Uterus (tissue), 4 donors: ENCODE results near the gene KLHL30. TPM values are rescaled to one million over a fixed set of nuclear protein-coding genes. Genes with fewer than 3 reads are reported as not detected.
"Not testable (repeated sequence)": the region's sequence is repeated elsewhere in the genome, so short reads cannot be mapped to it uniquely, and the experiment has no call there.

Experiments
- DNase-seq, 2 donors: peaks; one replicate each; pipeline ENCODE4 v3.0.0-alpha.2; 2019 to 2020
- H3K27ac ChIP-seq, 2 donors: fragments of 200-600 bp; sonication (generic); 1 replicate in 1 of 2; 2 replicates in 1 of 2; pipeline ENCODE4 v1.5.1; 2016 to 2018
- H3K27me3 ChIP-seq, 2 donors: fragments of 200-600 bp; sonication (generic); one replicate each; pipeline ENCODE4 v1.5.1; 2018 to 2019; ENCODE audit warnings: control low read depth in 1 of 2
- H3K36me3 ChIP-seq, 2 donors: fragments of 200-600 bp; sonication (generic); one replicate each; pipeline ENCODE4 v1.5.1; 2019; ENCODE audit warnings: control low read depth in 1 of 2
- H3K4me1 ChIP-seq, 2 donors: fragments of 200-600 bp; sonication (generic); one replicate each; pipeline ENCODE4 v1.5.1; 2018 to 2019; ENCODE audit warnings: control low read depth in 1 of 2
- H3K4me3 ChIP-seq, 2 donors: fragments of 200-600 bp; sonication (generic); 1 replicate in 1 of 2; 2 replicates in 1 of 2; pipeline ENCODE4 v1.5.1; 2018 to 2019; ENCODE audit warnings: mild to moderate bottlenecking in 1 of 2
- H3K9me3 ChIP-seq, 2 donors: fragments of 200-600 bp; sonication (generic); one replicate each; pipeline ENCODE4 v1.5.1; 2019; ENCODE audit warnings: control low read depth in 1 of 2
- POLR2A ChIP-seq, 2 donors: fragments of 450-650 bp; IDR thresholded peaks; one replicate each; pipeline ENCODE4 v1.6.1; 2016; ENCODE audit warnings: antibody characterized with exemption in 2 of 2, mild to moderate bottlenecking in 1 of 2, moderate library complexity in 1 of 2
- intact Hi-C: fragments of 100-400 bp; cut with DNase I; formaldehyde crosslinking; loops from one replicate; pipeline ENCODE4 v1.15.1; 2023; ENCODE audit warnings: low total_unique reads
- total RNA-seq, 4 donors: library from RNA; depleted of rRNA in 3 of 4; stranded (reverse); fragments of >200 nt in 3 of 4; gene quantifications; one replicate each; pipeline versions ENCODE4 v1.1.0 to v1.2.4, GENCODE V29; 2014 to 2023
- TF ChIP-seq, protein P1 (sequence below), 4 experiments: fragments of 200-600 bp in 2 of 4; fragments of 450-650 bp in 2 of 4; sonication (generic) in 2 of 4; IDR thresholded peaks; one replicate each; pipeline ENCODE4 v1.5.1; 2016 to 2019; ENCODE audit warnings: antibody characterized with exemption in 4 of 4, mild to moderate bottlenecking in 2 of 4, moderate library complexity in 1 of 4
- donor health status: DM: yes; HTN: yes; CAD: no.

The KLHL30 gene
- total RNA-seq, 4 donors from 2014 or later: under 0.01 to 3.3 (median 0.62) TPM; not detected in 1

DNA sequence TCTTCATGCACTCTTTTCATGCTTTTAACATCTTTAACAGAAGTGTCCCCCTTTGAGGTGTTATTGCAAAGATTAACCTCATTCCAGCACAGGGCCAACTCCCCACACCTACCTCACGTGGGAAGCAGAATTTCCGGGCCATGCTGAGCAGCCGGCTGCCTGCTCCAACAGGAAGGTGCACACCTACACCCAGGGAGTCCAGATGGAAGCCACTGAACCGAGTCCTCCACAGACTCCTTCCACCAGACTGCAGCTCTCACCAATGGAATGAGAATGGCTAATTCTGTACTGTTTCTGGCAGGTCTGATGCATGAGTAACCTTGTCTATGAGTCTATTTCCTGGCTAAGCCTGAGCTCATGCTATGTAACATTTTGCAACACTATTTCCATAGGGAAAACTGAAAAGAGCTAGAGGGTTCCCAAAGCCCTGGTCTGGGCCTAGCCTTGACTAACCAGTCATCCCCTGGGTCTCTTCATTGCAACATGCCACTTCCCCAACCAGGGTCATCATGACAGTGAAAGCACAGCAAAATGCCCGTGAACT is 31.3 kb downstream of the KLHL30 start:
- Histone ChIP-seq H3K27me3 (no peaks in the 10 kb centered on the region), H3K9me3 (no peaks in the 10 kb centered on the region), H3K4me3 (no peak overlapping the region), H3K4me1 (peaks cover 5 to 12% of the 10 kb centered on the region in 2 donors), H3K27ac (peak overlapping the region; percentile 23 to 29), H3K36me3 (no peaks in the 10 kb centered on the region)
- intact Hi-C loops: no loop called here
- no peak for TF ChIP-seq POLR2A (IDR thresholded peaks at IDR 0.05)
- TF ChIP-seq, protein P1, sequence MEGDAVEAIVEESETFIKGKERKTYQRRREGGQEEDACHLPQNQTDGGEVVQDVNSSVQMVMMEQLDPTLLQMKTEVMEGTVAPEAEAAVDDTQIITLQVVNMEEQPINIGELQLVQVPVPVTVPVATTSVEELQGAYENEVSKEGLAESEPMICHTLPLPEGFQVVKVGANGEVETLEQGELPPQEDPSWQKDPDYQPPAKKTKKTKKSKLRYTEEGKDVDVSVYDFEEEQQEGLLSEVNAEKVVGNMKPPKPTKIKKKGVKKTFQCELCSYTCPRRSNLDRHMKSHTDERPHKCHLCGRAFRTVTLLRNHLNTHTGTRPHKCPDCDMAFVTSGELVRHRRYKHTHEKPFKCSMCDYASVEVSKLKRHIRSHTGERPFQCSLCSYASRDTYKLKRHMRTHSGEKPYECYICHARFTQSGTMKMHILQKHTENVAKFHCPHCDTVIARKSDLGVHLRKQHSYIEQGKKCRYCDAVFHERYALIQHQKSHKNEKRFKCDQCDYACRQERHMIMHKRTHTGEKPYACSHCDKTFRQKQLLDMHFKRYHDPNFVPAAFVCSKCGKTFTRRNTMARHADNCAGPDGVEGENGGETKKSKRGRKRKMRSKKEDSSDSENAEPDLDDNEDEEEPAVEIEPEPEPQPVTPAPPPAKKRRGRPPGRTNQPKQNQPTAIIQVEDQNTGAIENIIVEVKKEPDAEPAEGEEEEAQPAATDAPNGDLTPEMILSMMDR (IDR thresholded peaks at IDR 0.05): no peak
- no peak for DNase-seq

DNA sequence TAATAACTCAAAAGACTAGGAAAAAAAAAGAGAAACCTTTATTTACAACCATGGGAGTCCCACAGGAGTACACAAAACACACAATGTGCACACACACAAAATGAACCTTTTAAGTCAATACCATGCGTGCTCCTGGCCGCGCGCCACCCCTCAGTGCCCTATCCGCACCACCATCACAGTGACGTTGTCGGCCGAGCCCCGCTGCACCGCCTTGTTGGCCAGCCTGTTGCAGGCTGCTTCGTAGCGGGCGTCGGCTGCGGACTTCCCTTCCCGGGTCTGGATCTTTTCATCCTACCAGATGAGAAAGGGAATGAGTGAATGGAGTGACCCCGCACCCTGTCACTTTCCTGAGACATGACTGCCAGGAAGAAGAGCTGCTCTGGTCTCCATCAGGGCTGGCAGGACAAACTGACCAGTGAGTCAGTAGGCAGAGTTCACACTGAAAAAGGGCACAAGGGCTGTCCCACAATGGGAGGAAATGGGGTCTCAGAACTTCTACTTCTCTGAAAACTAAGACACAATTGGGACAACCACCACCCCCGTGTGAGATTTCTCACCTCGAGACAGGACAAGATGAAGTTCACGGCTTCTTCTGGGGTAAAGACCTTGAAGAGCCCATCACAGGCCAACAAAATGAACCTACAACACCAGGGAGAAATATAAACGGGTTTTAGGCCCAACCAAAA is 32.1 kb downstream of the KLHL30 start:
- TF ChIP-seq, protein P1 (IDR thresholded peaks at IDR 0.05): no peak
- no peak for TF ChIP-seq POLR2A (IDR thresholded peaks at IDR 0.05)
- Histone ChIP-seq H3K4me3 (no peak overlapping the region), H3K9me3 (no peaks in the 10 kb centered on the region), H3K36me3 (no peaks in the 10 kb centered on the region), H3K27ac (peak overlapping the region; percentile 6 to 29), H3K27me3 (no peaks in the 10 kb centered on the region), H3K4me1 (peaks cover 5 to 12% of the 10 kb centered on the region in 2 donors)
- intact Hi-C loops: no loop called here
- DNase-seq: peak in 1 of 2 donors; percentile 17

DNA sequence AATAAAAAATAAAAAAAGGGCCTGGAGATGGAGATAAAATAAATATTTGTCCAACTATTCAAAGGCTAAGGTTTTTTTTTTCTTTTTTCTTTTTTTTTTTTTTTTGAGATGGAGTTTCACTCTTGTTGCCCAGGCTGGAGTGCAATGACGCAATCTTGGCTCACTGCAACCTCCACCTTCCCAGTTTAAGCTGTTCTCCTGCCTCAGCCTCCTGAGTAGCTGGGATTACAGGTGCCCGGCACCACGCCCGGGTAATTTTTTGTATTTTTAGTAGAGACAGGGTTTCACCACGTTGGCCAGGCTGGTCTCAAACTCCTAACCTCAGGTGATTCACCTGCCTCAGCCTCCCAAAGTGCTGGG is 32.6 kb downstream of the KLHL30 start:
- H3K4me1 ChIP-seq: peaks cover 5 to 12% of the 10 kb centered on the region in 2 donors
- H3K36me3 ChIP-seq, intact Hi-C loops, H3K27me3 ChIP-seq, H3K4me3 ChIP-seq, H3K27ac ChIP-seq, H3K9me3 ChIP-seq, DNase-seq: not testable (repeated sequence)

DNA sequence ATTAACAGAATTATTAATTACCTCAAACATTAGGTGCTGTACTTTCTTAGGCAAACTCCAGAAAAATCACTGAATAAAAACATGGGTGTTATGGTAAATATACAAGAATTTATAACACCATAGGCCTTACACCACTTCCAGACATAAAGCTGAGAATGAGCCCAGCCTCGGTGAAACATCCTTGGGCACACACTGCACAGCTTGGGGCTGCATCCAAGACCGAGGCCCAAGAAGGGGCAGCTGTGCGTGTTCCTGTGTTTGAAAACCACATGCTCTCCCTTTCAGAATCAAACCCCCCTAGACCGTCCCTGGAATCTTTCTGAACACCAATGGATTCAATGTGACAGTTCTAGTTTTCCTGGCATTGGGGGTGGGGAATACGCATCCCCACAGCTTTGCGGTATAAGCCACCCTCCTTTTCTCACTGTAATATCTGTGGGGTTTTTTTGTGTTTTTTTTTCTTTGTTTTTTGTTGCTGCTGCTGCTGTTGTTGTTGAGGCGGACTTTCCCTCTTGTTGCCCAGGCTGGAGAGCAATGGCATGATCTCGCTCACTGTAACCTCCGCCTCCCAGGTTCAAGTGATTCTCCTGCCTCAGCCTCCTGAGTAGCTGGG is 33.2 kb downstream of the KLHL30 start:
- no peak for DNase-seq
- no peaks in the 10 kb centered on the region for H3K36me3 ChIP-seq
- H3K4me3 ChIP-seq: no peak overlapping the region
- H3K27ac ChIP-seq: no peak overlapping the region
- TF ChIP-seq POLR2A (IDR thresholded peaks at IDR 0.05): no peak
- TF ChIP-seq, protein P1 (IDR thresholded peaks at IDR 0.05): no peak
- H3K9me3 ChIP-seq: no peaks in the 10 kb centered on the region
- intact Hi-C loops: no loop called here
- H3K4me1 ChIP-seq: peaks cover 5 to 12% of the 10 kb centered on the region in 2 donors
- H3K27me3 ChIP-seq: no peaks in the 10 kb centered on the region

DNA sequence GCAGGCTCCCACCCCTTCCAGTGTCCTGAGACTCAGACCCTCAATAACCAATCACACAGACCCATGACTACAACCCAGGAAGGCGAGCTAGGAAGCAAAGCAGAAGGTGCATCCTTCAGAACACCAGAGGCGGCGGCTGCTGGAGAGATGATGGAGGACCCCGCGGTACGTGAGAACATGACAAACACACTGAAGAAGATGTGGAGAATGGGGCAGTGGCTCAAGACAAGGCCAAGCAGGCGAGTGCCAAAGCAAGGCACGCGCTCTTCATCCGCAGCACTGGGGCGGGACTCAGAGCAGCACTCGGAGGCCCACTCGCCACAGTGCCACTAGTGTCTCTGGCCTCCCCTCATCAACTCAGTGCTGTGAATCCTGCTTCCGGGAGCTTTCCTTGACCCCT is 34.0 kb downstream of the KLHL30 start:
- H3K27ac ChIP-seq: no peak overlapping the region
- no peaks in the 10 kb centered on the region for H3K27me3 ChIP-seq
- H3K4me1 ChIP-seq: peaks cover 5 to 12% of the 10 kb centered on the region in 2 donors
- intact Hi-C loops: no loop called here
- H3K4me3 ChIP-seq: no peak overlapping the region
- H3K36me3 ChIP-seq: no peaks in the 10 kb centered on the region
- no peak for DNase-seq
- TF ChIP-seq, protein P1 (IDR thresholded peaks at IDR 0.05): no peak
- no peak for TF ChIP-seq POLR2A (IDR thresholded peaks at IDR 0.05)
- H3K9me3 ChIP-seq: no peaks in the 10 kb centered on the region
